Measurements from ENCODE around the gene KRTAP20-2. TPM values are rescaled to one million over a fixed set of nuclear protein-coding genes. Genes with fewer than 3 reads are reported as not detected.

The KRTAP20-2 gene
- total RNA-seq, 1 donor from 2014 or later: not detected

GRCh38 chr21:30629200-30629599 is 5.8 kb upstream of the KRTAP20-2 start:
- TF ChIP-seq CTCF (IDR thresholded peaks at IDR 0.05): no peak
- H3K4me3 Mint-ChIP-seq (ENCODE audit: unreplicated experiment): no peak overlapping the region
- peaks cover 19% of the 10 kb centered on the region for H3K9me3 Mint-ChIP-seq (ENCODE audit: unreplicated experiment)
- no peak overlapping the region for H3K27ac Mint-ChIP-seq (ENCODE audit: unreplicated experiment)
- H3K4me1 Mint-ChIP-seq (ENCODE audit: unreplicated experiment): no peaks in the 10 kb centered on the region
- H3K36me3 Mint-ChIP-seq (ENCODE audit: unreplicated experiment): no peaks in the 10 kb centered on the region
- H3K27me3 Mint-ChIP-seq (ENCODE audit: unreplicated experiment): no peaks in the 10 kb centered on the region
- DNase-seq (ENCODE audit: extremely low spot score, unreplicated experiment): no peak

GRCh38 chr21:30638686-30639085 is 3.7 kb downstream of the KRTAP20-2 start:
- no peaks in the 10 kb centered on the region for H3K4me1 Mint-ChIP-seq (ENCODE audit: unreplicated experiment)
- no peaks in the 10 kb centered on the region for H3K27me3 Mint-ChIP-seq (ENCODE audit: unreplicated experiment)
- peaks cover 9% of the 10 kb centered on the region for H3K9me3 Mint-ChIP-seq (ENCODE audit: unreplicated experiment)
- no peak for DNase-seq (ENCODE audit: extremely low spot score, unreplicated experiment)
- H3K27ac Mint-ChIP-seq (ENCODE audit: unreplicated experiment): no peak overlapping the region
- no peak overlapping the region for H3K4me3 Mint-ChIP-seq (ENCODE audit: unreplicated experiment)
- no peak for TF ChIP-seq CTCF (IDR thresholded peaks at IDR 0.05)
- no peaks in the 10 kb centered on the region for H3K36me3 Mint-ChIP-seq (ENCODE audit: unreplicated experiment)

GRCh38 chr21:30642564-30642963 is 7.6 kb downstream of the KRTAP20-2 start, which contains the start of gene KRTAP20-3:
Gene KRTAP20-3, plus strand, starts transcription at chr21:30642864.
- Mint-ChIP-seq H3K27ac (ENCODE audit: unreplicated experiment) (no peak within 1 kb of the TSS), H3K4me1 (ENCODE audit: unreplicated experiment) (no peaks in the 10 kb centered on the region), H3K27me3 (ENCODE audit: unreplicated experiment) (no peaks in the 10 kb centered on the region), H3K36me3 (ENCODE audit: unreplicated experiment) (no peaks in the 10 kb centered on the region), H3K4me3 (ENCODE audit: unreplicated experiment) (no peak within 1 kb of the TSS), H3K9me3 (ENCODE audit: unreplicated experiment) (peaks cover 12% of the 10 kb centered on the region)
- TF ChIP-seq CTCF (IDR thresholded peaks at IDR 0.05): no peak
- DNase-seq (ENCODE audit: extremely low spot score, unreplicated experiment): no peak

- Mint-ChIP-seq H3K36me3 (ENCODE audit: unreplicated experiment) (no peaks in the 10 kb centered on the region), H3K9me3 (ENCODE audit: unreplicated experiment) (peaks cover 7% of the 10 kb centered on the region), H3K4me1 (ENCODE audit: unreplicated experiment) (no peaks in the 10 kb centered on the region), H3K4me3 (ENCODE audit: unreplicated experiment) (no peak overlapping the region), H3K27me3 (ENCODE audit: unreplicated experiment) (no peaks in the 10 kb centered on the region), H3K27ac (ENCODE audit: unreplicated experiment) (no peak overlapping the region)
- DNase-seq (ENCODE audit: extremely low spot score, unreplicated experiment): no peak
- no peak for TF ChIP-seq CTCF (IDR thresholded peaks at IDR 0.05)
Measured at GRCh38 chr21:30646904-30647414, 12.0 kb downstream of the KRTAP20-2 start.

- TF ChIP-seq CTCF (IDR thresholded peaks at IDR 0.05): no peak
- DNase-seq (ENCODE audit: extremely low spot score, unreplicated experiment): no peak
- no peak overlapping the region for H3K27ac Mint-ChIP-seq (ENCODE audit: unreplicated experiment)
- H3K9me3 Mint-ChIP-seq (ENCODE audit: unreplicated experiment): peaks cover 7% of the 10 kb centered on the region
- no peaks in the 10 kb centered on the region for H3K36me3 Mint-ChIP-seq (ENCODE audit: unreplicated experiment)
- no peaks in the 10 kb centered on the region for H3K4me1 Mint-ChIP-seq (ENCODE audit: unreplicated experiment)
- no peak overlapping the region for H3K4me3 Mint-ChIP-seq (ENCODE audit: unreplicated experiment)
- H3K27me3 Mint-ChIP-seq (ENCODE audit: unreplicated experiment): no peaks in the 10 kb centered on the region
Measured at GRCh38 chr21:30652891-30653290, 17.9 kb downstream of the KRTAP20-2 start.
